ENCODE data around the gene ASIC1. TPM values are rescaled to one million over a fixed set of nuclear protein-coding genes. Genes with fewer than 3 reads are reported as not detected.

The ASIC1 gene
- total and polyA plus RNA-seq, 2 donors from 2014 or later, result 0.99 to 1.6 TPM

DNA sequence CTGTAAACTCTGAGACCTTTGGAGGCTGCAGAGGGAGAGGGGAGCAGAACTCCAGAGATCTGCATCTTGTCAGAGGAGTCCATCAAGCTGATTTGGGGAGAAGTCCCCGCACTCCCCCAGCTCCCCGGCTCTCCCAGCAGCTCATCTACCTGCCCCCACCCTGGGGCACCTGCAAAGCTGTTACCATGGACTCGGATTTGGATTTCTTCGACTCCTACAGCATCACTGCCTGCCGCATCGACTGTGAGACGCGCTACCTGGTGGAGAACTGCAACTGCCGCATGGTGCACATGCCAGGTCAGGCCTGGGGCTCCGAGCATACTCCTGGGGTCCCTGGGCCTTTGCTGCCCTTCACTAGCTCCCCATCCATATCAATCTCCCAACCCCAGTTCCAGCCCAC lies 20.9 kb downstream of the ASIC1 start:
- TF ChIP-seq, protein P1, sequence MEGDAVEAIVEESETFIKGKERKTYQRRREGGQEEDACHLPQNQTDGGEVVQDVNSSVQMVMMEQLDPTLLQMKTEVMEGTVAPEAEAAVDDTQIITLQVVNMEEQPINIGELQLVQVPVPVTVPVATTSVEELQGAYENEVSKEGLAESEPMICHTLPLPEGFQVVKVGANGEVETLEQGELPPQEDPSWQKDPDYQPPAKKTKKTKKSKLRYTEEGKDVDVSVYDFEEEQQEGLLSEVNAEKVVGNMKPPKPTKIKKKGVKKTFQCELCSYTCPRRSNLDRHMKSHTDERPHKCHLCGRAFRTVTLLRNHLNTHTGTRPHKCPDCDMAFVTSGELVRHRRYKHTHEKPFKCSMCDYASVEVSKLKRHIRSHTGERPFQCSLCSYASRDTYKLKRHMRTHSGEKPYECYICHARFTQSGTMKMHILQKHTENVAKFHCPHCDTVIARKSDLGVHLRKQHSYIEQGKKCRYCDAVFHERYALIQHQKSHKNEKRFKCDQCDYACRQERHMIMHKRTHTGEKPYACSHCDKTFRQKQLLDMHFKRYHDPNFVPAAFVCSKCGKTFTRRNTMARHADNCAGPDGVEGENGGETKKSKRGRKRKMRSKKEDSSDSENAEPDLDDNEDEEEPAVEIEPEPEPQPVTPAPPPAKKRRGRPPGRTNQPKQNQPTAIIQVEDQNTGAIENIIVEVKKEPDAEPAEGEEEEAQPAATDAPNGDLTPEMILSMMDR (IDR thresholded peaks at IDR 0.05; ENCODE audit: borderline replicate concordance, extremely low read depth, insufficient read depth), result no peak
- DNase-seq (peak in 1 of 5 donors; percentile 45), FAIRE-seq (no peak)
- H3K36me3 ChIP-seq (ENCODE audit: control insufficient read depth in 2 of 3, insufficient read depth in 3 of 3, low read length in 3 of 3), result no peaks in the 10 kb centered on the region
- no peak overlapping the region for H3K27ac ChIP-seq (ENCODE audit: low read depth in 2 of 2, low read length in 2 of 2)
- no peak overlapping the region for H3K9ac ChIP-seq (ENCODE audit: low read length in 3 of 3)
- no peaks in the 10 kb centered on the region for H3K9me3 ChIP-seq (ENCODE audit: control insufficient read depth in 2 of 3, insufficient read depth in 1 of 3, low read length in 3 of 3)
- intact Hi-C loops (cut with DNase I), result loop anchor here (10.0 kb wide), 1 partner anchor 97 kb away; no protein-coding TSS in a partner anchor
- H3K4me3 ChIP-seq (ENCODE audit: low read length in 3 of 3), result no peak overlapping the region
- no peaks in the 10 kb centered on the region for H3K27me3 ChIP-seq (ENCODE audit: control insufficient read depth, insufficient read depth, low read length)
- H3K4me1 ChIP-seq (ENCODE audit: control insufficient read depth in 2 of 3, insufficient read depth in 2 of 3, low read depth in 1 of 3, low read length in 3 of 3), result peaks cover 0 to 2% (median 0%) of the 10 kb centered on the region in 3 donors

DNA sequence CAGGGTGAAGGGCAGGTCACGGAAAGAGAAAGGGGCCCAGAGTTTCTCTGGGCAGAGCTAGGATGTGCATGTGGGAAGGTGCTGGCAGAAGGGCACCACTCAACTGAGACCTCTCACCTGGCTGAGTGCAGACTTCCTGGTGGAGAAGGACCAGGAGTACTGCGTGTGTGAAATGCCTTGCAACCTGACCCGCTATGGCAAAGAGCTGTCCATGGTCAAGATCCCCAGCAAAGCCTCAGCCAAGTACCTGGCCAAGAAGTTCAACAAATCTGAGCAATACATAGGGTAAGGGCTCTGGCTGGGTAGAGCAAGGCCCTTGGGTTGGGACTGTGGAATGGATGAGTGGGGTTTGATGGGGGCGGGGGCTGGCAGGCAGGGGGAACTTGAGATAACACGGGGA lies 22.4 kb downstream of the ASIC1 start:
- Histone ChIP-seq H3K9ac (ENCODE audit: low read length in 3 of 3) (no peak overlapping the region), H3K9me3 (ENCODE audit: control insufficient read depth in 2 of 3, insufficient read depth in 1 of 3, low read length in 3 of 3) (no peaks in the 10 kb centered on the region), H3K4me1 (ENCODE audit: control insufficient read depth in 2 of 3, insufficient read depth in 2 of 3, low read depth in 1 of 3, low read length in 3 of 3) (peaks cover 0 to 5% (median 0%) of the 10 kb centered on the region in 3 donors), H3K27ac (ENCODE audit: low read depth in 2 of 2, low read length in 2 of 2) (no peak overlapping the region), H3K36me3 (ENCODE audit: control insufficient read depth in 2 of 3, insufficient read depth in 3 of 3, low read length in 3 of 3) (no peaks in the 10 kb centered on the region), H3K4me3 (ENCODE audit: low read length in 3 of 3) (no peak overlapping the region), H3K27me3 (ENCODE audit: control insufficient read depth, insufficient read depth, low read length) (no peaks in the 10 kb centered on the region)
- intact Hi-C loops (cut with DNase I), result loop anchor here (10.0 kb wide), 1 partner anchor 95 kb away; no protein-coding TSS in a partner anchor
- FAIRE-seq, result no peak
- peak in 1 of 5 donors; percentile 35 for DNase-seq
- TF ChIP-seq, protein P1 (IDR thresholded peaks at IDR 0.05; ENCODE audit: borderline replicate concordance, extremely low read depth, insufficient read depth), result no peak

DNA sequence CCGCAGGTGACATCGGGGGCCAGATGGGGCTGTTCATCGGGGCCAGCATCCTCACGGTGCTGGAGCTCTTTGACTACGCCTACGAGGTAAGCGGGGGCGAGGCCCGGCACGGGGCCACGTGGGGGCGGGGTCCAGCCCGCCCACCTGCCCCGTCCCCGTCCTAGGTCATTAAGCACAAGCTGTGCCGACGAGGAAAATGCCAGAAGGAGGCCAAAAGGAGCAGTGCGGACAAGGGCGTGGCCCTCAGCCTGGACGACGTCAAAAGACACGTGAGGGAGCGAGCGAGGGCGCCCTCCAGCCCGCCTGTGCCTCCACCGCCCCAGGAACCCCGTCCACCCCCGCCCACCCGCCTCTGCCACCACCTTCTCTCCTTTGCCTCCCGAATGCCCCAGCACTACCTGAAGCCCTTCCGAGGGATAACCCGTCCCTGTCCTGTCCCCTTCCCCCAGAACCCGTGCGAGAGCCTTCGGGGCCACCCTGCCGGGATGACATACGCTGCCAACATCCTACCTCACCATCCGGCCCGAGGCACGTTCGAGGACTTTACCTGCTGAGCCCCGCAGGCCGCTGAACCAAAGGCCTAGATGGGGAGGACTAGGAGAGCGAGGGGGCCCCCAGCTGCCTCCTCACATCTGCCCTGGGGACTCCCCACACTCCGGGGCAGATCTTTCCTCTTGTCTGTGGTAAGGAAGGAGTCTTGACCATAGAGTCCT lies 23.9 kb downstream of the ASIC1 start:
- H3K9ac ChIP-seq (ENCODE audit: low read length in 3 of 3), result no peak overlapping the region
- H3K4me1 ChIP-seq (ENCODE audit: control insufficient read depth in 2 of 3, insufficient read depth in 2 of 3, low read depth in 1 of 3, low read length in 3 of 3), result peaks cover 0 to 10% (median 4%) of the 10 kb centered on the region in 3 donors
- no peaks in the 10 kb centered on the region for H3K9me3 ChIP-seq (ENCODE audit: control insufficient read depth in 2 of 3, insufficient read depth in 1 of 3, low read length in 3 of 3)
- H3K27me3 ChIP-seq (ENCODE audit: control insufficient read depth, insufficient read depth, low read length), result no peaks in the 10 kb centered on the region
- intact Hi-C loops (cut with DNase I), result no loop called here
- TF ChIP-seq, protein P1 (IDR thresholded peaks at IDR 0.05; ENCODE audit: borderline replicate concordance, extremely low read depth, insufficient read depth), result no peak
- H3K36me3 ChIP-seq (ENCODE audit: control insufficient read depth in 2 of 3, insufficient read depth in 3 of 3, low read length in 3 of 3), result no peaks in the 10 kb centered on the region
- no peak overlapping the region for H3K27ac ChIP-seq (ENCODE audit: low read depth in 2 of 2, low read length in 2 of 2)
- H3K4me3 ChIP-seq (ENCODE audit: low read length in 3 of 3), result no peak overlapping the region
- DNase-seq (peak in 4 of 5 donors; percentile 53 to 76 (median 72)), FAIRE-seq (no peak)
